SU-DHL-6 (cell line): ENCODE measurements around the gene TP53BP1.
"Not testable (repeated sequence)": the region's sequence is repeated elsewhere in the genome, so short reads cannot be mapped to it uniquely, and the experiment has no call there.

Source experiments
- EZH2phosphoT487 ChIP-seq: fragments of 200-600 bp; sonication (generic), shearing (Covaris generic); conservative IDR thresholded peaks from 2 replicates; pipeline ENCODE4 v1.6.1; 2018; ENCODE audit warnings: mild to moderate bottlenecking, antibody characterized with exemption, low read length, moderate library complexity, mixed read lengths
- TF ChIP-seq, protein P1 (sequence below): fragments of 200-600 bp; sonication (generic); IDR thresholded peaks from one replicate; pipeline ENCODE4 v1.5.1; 2017; ENCODE audit warnings: antibody characterized with exemption, mild to moderate bottlenecking, low read length, moderate library complexity; ENCODE audit not compliant: insufficient read depth, poor library complexity, severe bottlenecking

DNA sequence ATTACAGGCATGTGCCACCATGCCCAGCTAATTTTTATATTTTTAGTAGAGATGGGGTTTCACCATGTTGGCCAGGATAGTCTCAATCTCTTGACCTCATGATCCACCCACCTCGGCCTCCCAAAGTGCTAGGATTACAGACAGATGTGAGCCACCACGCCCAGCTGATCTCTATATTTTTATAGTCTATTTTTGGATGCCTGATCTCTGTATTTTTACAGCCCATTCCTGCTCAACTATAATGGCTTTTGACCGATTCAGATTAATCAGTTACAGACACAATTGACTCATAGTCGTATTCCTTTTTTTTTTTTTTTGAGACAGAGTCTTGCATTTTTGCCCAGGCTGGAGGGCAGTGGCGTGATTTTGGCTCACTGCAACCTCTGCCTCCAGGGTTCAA, 39.9 kb upstream of the TP53BP1 start:
- TF ChIP-seq, protein P1, sequence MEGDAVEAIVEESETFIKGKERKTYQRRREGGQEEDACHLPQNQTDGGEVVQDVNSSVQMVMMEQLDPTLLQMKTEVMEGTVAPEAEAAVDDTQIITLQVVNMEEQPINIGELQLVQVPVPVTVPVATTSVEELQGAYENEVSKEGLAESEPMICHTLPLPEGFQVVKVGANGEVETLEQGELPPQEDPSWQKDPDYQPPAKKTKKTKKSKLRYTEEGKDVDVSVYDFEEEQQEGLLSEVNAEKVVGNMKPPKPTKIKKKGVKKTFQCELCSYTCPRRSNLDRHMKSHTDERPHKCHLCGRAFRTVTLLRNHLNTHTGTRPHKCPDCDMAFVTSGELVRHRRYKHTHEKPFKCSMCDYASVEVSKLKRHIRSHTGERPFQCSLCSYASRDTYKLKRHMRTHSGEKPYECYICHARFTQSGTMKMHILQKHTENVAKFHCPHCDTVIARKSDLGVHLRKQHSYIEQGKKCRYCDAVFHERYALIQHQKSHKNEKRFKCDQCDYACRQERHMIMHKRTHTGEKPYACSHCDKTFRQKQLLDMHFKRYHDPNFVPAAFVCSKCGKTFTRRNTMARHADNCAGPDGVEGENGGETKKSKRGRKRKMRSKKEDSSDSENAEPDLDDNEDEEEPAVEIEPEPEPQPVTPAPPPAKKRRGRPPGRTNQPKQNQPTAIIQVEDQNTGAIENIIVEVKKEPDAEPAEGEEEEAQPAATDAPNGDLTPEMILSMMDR, result not testable (repeated sequence)
- not testable (repeated sequence) for TF ChIP-seq EZH2phosphoT487
